A204.1 (cell line): ENCODE results near the gene ZNF641.
"Not testable (repeated sequence)": the region's sequence is repeated elsewhere in the genome, so short reads cannot be mapped to it uniquely, and the experiment has no call there.

Source experiments
- FAIRE-seq: peaks from 2 replicates; lab custom pipeline; 2012; peaks lifted over from hg19 to GRCh38; lab: Jason Lieb, UNC

Gene ZNF641

GRCh38 chr12:48334808-48335207 is 15.9 kb downstream of the ZNF641 start:
- no peak for FAIRE-seq

- FAIRE-seq: not testable (repeated sequence)
Measured at GRCh38 chr12:48333680-48334079, 17.0 kb downstream of the ZNF641 start.

- no peak for FAIRE-seq
Measured at GRCh38 chr12:48331399-48331798, 19.3 kb downstream of the ZNF641 start.

- no peak for FAIRE-seq
Measured at GRCh38 chr12:48329199-48329939, 21.4 kb downstream of the ZNF641 start.

GRCh38 chr12:48316491-48316890 is 34.2 kb downstream of the ZNF641 start:
- no peak for FAIRE-seq

- FAIRE-seq: no peak
Measured at GRCh38 chr12:48311313-48311712, 39.4 kb downstream of the ZNF641 start.

- FAIRE-seq: no peak
Measured at GRCh38 chr12:48307269-48307668, 43.5 kb downstream of the ZNF641 start.

- no peak for FAIRE-seq
Measured at GRCh38 chr12:48305190-48305589, 45.5 kb downstream of the ZNF641 start.

- FAIRE-seq: no peak
Measured at GRCh38 chr12:48302161-48302911, 48.4 kb downstream of the ZNF641 start.

- no peak for FAIRE-seq
Measured at GRCh38 chr12:48300774-48301173, 49.9 kb downstream of the ZNF641 start.

GRCh38 chr12:48296586-48297282 is 54.0 kb downstream of the ZNF641 start:
- FAIRE-seq: no peak

GRCh38 chr12:48292040-48292439 is 58.7 kb downstream of the ZNF641 start:
- FAIRE-seq: no peak

- FAIRE-seq: no peak
Measured at GRCh38 chr12:48291511-48291910, 59.2 kb downstream of the ZNF641 start.

- no peak for FAIRE-seq
Measured at GRCh38 chr12:48288387-48289268, 62.1 kb downstream of the ZNF641 start.
